HG02840 (cell line): ENCODE results near the gene CDS2.
"Not testable (repeated sequence)": the region's sequence is repeated elsewhere in the genome, so short reads cannot be mapped to it uniquely, and the experiment has no call there.

Source experiments
- ATAC-seq: cut with Tn5 transposase; IDR thresholded peaks from one replicate; pipeline ENCODE4 v1.9.1; 2021; ENCODE audit warnings: mild to moderate bottlenecking, moderate library complexity, moderate number of reproducible peaks; ENCODE audit not compliant: unreplicated experiment, low FRiP score

CDS2 gene

DNA sequence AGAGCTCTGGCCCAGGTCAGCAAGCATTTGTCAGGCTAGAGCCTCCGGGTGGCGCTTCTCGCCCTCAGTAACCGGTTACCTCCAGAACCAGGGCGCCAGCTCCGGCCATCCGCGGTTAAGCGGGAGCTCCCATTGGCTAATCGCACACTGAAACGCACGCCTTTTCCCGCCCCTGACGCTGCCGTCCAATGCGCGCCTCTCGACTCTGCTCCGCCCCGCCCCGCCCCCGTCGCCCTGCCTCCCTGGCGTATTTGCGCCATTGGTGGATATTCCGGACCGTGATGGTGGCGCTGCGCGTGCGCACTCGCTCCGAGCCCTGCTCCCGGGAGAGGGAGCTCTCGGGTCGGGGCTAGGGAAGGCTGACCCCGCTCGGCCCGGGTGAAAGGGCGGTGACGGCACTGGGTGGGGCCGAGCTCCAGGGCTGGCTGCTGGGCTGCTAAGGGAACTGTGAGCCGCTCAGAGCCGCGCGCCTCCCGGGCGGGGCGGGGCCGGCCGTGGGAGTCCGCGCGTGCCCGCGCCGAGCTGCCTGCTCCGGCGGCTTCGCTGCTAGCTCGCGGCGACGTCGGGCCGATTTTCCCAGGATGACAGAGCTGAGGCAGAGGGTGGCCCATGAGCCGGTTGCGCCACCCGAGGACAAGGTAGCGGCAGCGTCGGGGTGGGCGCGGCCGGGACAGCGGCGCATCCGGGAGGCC, at the start of gene CDS2:
Gene CDS2 (plus strand): TSS at position 497 of the 692 bp plus-strand sequence. CDS start 85 bp downstream, at position 582.
- ATAC-seq, result peak; percentile 87

DNA sequence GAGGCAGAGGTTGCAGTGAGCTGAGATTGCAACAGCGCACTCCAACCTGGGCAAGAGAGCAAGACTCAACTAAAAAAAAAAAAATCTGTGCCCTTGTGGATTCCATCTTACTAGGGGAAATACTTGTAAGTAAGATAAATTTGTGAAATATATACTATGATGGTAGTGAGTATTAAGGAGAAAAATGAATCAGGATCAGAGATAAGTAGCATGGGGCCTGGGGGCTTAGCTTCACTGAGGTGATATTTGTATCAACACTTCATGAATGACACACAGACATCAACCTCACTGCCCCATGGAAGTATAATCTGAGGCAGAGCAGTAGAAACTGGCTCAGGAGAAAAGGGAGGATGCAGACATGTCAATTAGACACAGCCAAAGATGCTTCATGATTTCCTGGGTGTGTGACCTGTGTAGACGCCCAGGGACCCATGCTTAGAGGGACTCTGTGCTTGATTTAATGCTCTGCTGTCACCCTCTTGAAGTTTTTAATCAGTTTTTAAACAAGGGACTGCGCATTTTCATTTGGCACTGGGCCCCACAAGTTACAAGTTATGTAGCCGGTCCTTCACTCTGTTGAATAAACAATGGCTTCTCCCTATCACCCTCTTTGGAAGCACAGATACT, 48.9 kb upstream of the CDS2 start:
- no peak for ATAC-seq

DNA sequence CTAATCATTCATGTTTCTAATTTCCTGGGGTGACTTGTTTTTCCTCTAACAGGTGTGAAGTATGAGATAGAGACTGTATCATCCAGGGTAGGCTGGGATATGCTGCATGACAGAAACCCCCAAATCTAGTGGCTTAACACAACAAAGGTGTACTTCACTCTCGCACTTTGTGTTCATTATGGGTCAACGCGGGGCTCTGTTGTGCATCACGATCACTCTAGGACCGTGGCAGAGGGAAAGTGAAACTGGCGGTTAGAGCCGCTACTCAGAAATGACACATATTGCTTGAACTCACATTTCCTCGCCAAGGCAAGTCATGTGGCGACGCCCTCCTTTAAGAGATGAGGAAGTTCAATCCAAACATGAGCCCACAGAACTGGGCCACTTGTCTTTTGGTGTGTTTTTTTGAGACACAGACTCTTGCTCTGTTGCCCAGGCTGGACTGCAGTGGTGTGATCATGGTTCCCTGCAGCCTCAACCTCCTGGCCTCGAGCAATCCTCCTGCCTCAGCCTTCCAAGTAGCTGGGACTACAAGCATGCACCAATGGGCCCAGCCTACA, 48.3 kb upstream of the CDS2 start:
- peak; percentile 98 for ATAC-seq

GRCh38 chr20:5080384-5080877, 46.4 kb upstream of the CDS2 start:
- no peak for ATAC-seq

- no peak for ATAC-seq
Observed at GRCh38 chr20:5085380-5085779, 41.4 kb upstream of the CDS2 start.

DNA sequence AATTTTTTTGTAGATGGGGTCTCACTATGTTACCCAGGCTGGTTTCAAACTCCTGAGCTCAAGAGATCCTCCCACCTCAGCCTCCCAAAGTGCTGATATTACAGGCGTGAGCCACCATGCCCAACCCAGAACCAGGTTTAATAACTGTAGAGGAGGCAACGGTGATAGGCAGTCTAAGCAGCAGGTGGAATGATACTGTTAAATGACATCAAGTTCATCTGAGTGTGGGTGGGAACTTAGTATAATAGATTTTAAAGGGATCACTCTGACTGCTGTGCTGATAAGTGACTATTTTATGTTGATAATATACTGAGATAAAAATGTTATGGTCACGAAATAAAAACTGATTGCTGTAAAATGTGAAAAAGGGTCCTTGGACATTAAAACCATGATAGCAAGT, 38.1 kb upstream of the CDS2 start:
- no peak for ATAC-seq

DNA sequence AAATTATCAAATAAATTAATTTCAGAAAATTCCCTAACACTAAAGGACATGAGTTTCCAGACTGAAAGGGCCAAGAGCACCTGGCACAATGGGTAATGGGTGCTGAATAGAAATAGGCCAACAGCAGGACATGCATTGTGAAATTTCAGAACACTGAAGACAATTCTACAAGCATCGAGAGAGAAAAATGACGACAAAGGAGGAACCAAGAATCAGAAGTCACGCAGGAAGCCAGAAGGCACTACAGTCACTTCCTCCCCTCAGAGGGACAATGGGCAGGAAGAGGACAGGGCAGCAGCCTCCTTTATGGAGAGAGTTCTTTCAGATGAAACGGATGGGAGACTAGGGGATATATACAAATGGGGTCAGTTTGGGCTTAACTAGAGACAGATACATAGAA, 36.6 kb upstream of the CDS2 start:
- no peak for ATAC-seq

DNA sequence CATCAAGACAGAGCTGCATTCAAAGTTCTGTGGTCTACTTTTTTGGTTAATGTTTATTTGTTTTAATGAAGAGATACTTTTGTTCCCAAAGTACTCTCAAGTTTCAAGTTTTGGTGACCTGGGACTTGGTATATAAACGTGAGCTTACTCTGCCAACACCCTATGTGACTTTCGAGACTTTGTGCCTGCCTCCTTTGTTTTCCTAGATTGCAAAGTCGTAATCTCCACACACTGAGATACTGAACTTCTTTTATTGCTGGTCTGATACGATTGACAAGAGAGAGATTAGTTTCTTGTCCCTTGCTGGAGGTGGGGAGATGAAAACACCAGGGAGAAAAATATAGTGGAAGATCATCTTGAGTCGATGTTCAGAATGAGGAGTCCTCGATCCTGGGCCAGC, 34.9 kb upstream of the CDS2 start:
- no peak for ATAC-seq

GRCh38 chr20:5092765-5093339, 34.0 kb upstream of the CDS2 start:
- ATAC-seq, result no peak

DNA sequence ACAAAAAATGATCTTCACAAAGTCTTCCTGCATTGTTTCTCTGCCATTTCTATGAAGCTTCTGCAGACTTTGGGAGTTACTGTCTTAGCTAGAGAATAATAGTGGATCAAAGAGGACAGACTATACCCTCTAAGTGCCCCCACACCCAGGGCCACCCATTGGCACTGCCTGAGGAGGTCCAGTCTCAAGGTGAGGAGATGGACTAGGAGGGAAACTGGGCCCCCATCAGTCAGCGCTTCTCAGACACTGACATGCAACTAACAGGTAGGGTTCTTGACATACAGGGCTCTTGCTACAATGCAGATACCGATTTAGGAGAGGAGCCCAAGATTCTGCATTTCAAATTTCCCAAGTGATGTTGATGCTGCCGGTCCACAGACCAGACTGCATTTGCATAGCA, 31.4 kb upstream of the CDS2 start:
- no peak for ATAC-seq

GRCh38 chr20:5095931-5096330, 30.9 kb upstream of the CDS2 start:
- no peak for ATAC-seq

GRCh38 chr20:5096463-5096862, 30.3 kb upstream of the CDS2 start:
- ATAC-seq, result no peak

DNA sequence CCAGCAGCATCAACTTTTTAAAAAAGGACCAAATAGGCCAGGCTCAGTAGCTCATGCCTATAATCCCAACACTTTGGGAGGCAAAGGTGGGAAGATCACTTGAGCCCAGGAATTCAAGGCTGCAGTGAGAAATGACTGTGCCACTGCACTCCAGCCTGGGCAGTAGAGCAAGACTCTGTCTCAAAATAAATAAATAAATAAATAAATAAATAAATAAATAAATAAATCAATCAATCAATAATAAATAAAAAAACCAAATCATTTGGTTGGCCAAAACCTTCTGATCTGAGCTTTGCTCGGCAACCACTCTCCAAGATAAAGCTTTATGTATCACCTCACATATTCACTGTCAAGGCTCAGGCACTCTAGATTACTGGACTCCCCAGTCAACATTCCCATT, 27.8 kb upstream of the CDS2 start:
- ATAC-seq, result not testable (repeated sequence)

DNA sequence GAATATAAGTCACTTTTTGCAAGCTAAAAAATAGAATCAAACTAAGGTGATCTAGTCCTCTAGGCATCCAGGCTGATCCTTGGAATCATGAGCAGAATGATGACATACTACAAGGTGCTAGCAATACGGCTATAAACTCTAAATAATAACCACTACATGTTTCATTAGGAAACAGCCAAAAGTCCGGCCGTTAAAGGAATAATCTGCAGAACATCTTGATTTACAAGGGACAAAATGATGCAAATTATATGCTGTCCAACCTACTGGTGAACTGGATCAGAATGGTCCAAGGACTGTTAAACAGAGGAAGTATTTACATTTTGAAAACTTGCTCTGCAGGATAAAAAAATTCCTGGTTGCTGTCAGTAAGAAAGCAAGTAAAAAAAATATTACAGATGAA, 26.9 kb upstream of the CDS2 start:
- not testable (repeated sequence) for ATAC-seq

DNA sequence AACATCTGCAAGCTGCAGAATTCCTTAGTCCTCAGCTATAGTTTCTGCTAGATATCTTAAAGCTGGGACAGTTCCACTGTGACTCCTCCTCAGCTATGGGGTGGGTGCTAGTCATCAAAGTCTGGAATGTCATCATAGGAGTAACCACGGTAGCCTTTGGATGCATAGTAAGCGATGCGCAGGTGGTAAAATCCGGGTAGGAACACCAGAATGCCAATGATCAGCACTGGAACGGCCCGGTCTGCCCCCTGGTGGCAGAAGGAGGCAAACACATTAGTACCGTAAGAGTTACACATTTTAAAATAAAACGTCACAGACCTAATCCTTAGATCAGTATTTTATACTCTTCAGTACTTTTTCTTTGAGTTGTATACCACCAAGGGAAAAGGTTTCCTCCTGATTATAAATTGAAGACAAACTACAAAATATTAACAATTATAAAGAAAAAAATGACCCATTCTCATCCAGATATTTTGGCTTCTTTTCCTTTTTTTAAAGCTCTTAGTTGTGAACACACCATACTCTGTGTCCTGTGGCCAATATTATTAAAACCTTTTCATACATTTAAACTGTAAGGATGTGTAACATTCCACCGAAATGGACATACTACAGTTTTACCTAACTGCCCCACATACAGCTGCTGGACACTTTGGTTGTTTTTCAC, 26.0 kb upstream of the CDS2 start:
- ATAC-seq, result no peak

GRCh38 chr20:5104479-5104878, 22.3 kb upstream of the CDS2 start:
- ATAC-seq, result no peak

DNA sequence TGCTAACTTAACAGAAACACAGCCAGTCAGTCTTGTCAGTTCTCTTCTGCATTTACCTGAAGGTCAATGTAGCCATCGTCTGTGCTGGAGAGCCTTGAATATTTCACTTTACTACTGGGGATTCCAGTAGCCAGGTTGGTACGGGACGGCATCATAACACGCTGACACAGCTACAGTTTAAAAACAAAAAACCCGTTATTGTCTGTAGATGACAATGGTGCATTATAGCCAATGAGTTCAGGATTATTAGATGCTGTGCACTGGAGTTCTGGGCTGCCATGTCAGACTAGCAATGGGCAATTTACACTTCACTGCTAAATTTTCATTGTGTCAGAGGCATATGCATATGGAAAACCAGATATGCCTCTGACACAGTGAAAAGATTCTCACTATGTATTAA, 17.5 kb upstream of the CDS2 start:
- ATAC-seq, result no peak

- no peak for ATAC-seq
Observed at GRCh38 chr20:5113615-5113986, 13.2 kb upstream of the CDS2 start.

- no peak for ATAC-seq
Observed at GRCh38 chr20:5114403-5114802, 12.4 kb upstream of the CDS2 start.

DNA sequence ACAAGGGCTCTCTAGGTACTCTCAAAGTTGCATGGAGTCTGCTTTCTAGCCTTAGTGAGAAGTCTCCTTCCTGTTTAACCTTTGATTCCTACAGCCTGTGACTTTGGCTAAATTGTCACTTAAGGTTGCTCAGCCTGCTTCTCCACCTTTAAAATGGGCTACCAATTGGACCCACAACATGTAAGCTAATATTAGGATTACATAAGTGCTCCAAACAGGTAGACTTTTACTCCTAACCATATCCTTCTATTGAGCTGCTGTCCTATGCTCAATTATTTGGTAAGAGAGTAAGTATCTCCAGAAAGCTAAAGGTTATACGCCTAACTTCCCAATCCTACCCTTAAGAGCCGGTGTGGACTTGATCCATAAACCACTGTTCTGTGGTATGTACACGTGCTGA, 9.9 kb upstream of the CDS2 start:
- ATAC-seq, result no peak
